WTC11 (cell line): ENCODE data around the gene PACS1. TPM values are rescaled to one million over a fixed set of nuclear protein-coding genes. Genes with fewer than 3 reads are reported as not detected.
A peak's percentile ranks its signal among the peaks of the same experiment; 100 is the strongest.

Experiments
- ATF1 ChIP-seq: sonication (generic); formaldehyde crosslinking; IDR thresholded peaks from 2 replicates; pipeline ENCODE4 v1.8.1; 2023; ENCODE audit warnings: mild to moderate bottlenecking, moderate library complexity, missing genetic modification reagents
- CTCF ChIP-seq: fragments of 200-600 bp; IDR thresholded peaks from 2 replicates; pipeline ENCODE4 v1.8.0; 2022; ENCODE audit warnings: antibody characterized with exemption
- ERG ChIP-seq: fragments of 250-450 bp; sonication (Bioruptor Pico); IDR thresholded peaks from 2 replicates; pipeline ENCODE4 v1.8.0; 2021; ENCODE audit warnings: mild to moderate bottlenecking
- HMGA2 ChIP-seq: fragments of 250-450 bp; sonication (Bioruptor Pico); IDR thresholded peaks from 2 replicates; pipeline ENCODE4 v1.4.0; 2021; ENCODE audit warnings: mild to moderate bottlenecking, moderate library complexity
- JAZF1 ChIP-seq: fragments of 250-450 bp; sonication (Bioruptor Pico); IDR thresholded peaks from 2 replicates; pipeline ENCODE4 v1.9.0; 2021; ENCODE audit warnings: moderate library complexity, mild to moderate bottlenecking, inconsistent platforms
- MAX ChIP-seq: sonication (generic); formaldehyde crosslinking; IDR thresholded peaks from 2 replicates; pipeline ENCODE4 v1.8.0; 2022; ENCODE audit warnings: mild to moderate bottlenecking, missing genetic modification reagents
- MXD4 ChIP-seq: fragments of 250-450 bp; sonication (Bioruptor Pico); IDR thresholded peaks from 2 replicates; pipeline ENCODE4 v1.8.0; 2021; ENCODE audit warnings: mild to moderate bottlenecking, moderate library complexity, borderline replicate concordance
- NFE2L1 ChIP-seq: sonication (generic); formaldehyde crosslinking; IDR thresholded peaks from 2 replicates; pipeline ENCODE4 v1.8.1; 2023; ENCODE audit warnings: missing genetic modification reagents
- NR2C2 ChIP-seq: sonication (generic); formaldehyde crosslinking; IDR thresholded peaks from 2 replicates; pipeline ENCODE4 v1.8.0; 2022; ENCODE audit warnings: mild to moderate bottlenecking, missing genetic modification reagents
- OVOL2 ChIP-seq: fragments of 250-450 bp; sonication (Bioruptor Pico); IDR thresholded peaks from 2 replicates; pipeline ENCODE4 v1.9.0; 2021; ENCODE audit warnings: mild to moderate bottlenecking, borderline replicate concordance
- PREB ChIP-seq: sonication (generic); formaldehyde crosslinking; IDR thresholded peaks from 2 replicates; pipeline ENCODE4 v1.8.1; 2022; ENCODE audit warnings: mild to moderate bottlenecking, missing genetic modification reagents, moderate library complexity, borderline replicate concordance
- RORB ChIP-seq: fragments of 250-450 bp; sonication (Bioruptor Pico); IDR thresholded peaks from 2 replicates; pipeline ENCODE4 v1.9.0; 2021; ENCODE audit warnings: mild to moderate bottlenecking
- SOX15 ChIP-seq: fragments of 250-450 bp; sonication (Bioruptor Pico); IDR thresholded peaks from 2 replicates; pipeline ENCODE4 v1.9.0; 2021; ENCODE audit warnings: mild to moderate bottlenecking
- TEAD1 ChIP-seq: sonication (generic); formaldehyde crosslinking; IDR thresholded peaks from 2 replicates; pipeline ENCODE4 v1.8.0; 2022; ENCODE audit warnings: mild to moderate bottlenecking, missing genetic modification reagents
- USF1 ChIP-seq: sonication (generic); formaldehyde crosslinking; IDR thresholded peaks from 2 replicates; pipeline ENCODE4 v1.8.0; 2022; ENCODE audit warnings: mild to moderate bottlenecking, missing genetic modification reagents
- ZNF121 ChIP-seq: sonication (generic); formaldehyde crosslinking; IDR thresholded peaks from 2 replicates; pipeline ENCODE4 v1.8.0; 2023; ENCODE audit warnings: missing genetic modification reagents
- ZNF512 ChIP-seq: sonication (generic); formaldehyde crosslinking; IDR thresholded peaks from 2 replicates; pipeline ENCODE4 v1.8.1; 2022; ENCODE audit warnings: missing genetic modification reagents, borderline replicate concordance
- total RNA-seq: library from RNA; stranded (reverse); gene quantifications from 3 replicates; pipeline ENCODE4 v1.2.3, GENCODE V29; 2021
- TF ChIP-seq, protein P1 (sequence below): fragments of 250-450 bp; sonication (Bioruptor Pico); IDR thresholded peaks from 2 replicates; pipeline ENCODE4 v1.9.0; 2021; ENCODE audit warnings: mild to moderate bottlenecking
- TF ChIP-seq, protein P2 (sequence below): sonication (generic); formaldehyde crosslinking; conservative IDR thresholded peaks from 2 replicates; pipeline ENCODE4 v1.8.1; 2023; ENCODE audit warnings: mild to moderate bottlenecking, low read depth, missing genetic modification reagents, moderate library complexity
- TF ChIP-seq, protein P3 (sequence below): fragments of 250-450 bp; sonication (Bioruptor Pico); IDR thresholded peaks from 2 replicates; pipeline ENCODE4 v1.9.0; 2021; ENCODE audit warnings: mild to moderate bottlenecking
- TF ChIP-seq, protein P4 (sequence below): fragments of 250-450 bp; sonication (Bioruptor Pico); conservative IDR thresholded peaks from 2 replicates; pipeline ENCODE4 v1.9.0; 2021; ENCODE audit warnings: mild to moderate bottlenecking

Gene PACS1
- total RNA-seq, 1 experiment from 2014 or later, result 34.8 TPM

GRCh38 chr11:66277471-66278362 lies 207.6 kb downstream of the PACS1 start, which contains the start of gene CNIH2 (continued):
- TF ChIP-seq ZNF512, result no peak
- no peak for TF ChIP-seq TEAD1 (CRISPR knock-in tag)
- no peak for TF ChIP-seq NFE2L1 (CRISPR knock-in tag)
- no peak for TF ChIP-seq JAZF1 (CRISPR knock-in tag)
- TF ChIP-seq, protein P1, sequence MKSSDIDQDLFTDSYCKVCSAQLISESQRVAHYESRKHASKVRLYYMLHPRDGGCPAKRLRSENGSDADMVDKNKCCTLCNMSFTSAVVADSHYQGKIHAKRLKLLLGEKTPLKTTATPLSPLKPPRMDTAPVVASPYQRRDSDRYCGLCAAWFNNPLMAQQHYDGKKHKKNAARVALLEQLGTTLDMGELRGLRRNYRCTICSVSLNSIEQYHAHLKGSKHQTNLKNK, result no peak
- TF ChIP-seq, protein P2, sequence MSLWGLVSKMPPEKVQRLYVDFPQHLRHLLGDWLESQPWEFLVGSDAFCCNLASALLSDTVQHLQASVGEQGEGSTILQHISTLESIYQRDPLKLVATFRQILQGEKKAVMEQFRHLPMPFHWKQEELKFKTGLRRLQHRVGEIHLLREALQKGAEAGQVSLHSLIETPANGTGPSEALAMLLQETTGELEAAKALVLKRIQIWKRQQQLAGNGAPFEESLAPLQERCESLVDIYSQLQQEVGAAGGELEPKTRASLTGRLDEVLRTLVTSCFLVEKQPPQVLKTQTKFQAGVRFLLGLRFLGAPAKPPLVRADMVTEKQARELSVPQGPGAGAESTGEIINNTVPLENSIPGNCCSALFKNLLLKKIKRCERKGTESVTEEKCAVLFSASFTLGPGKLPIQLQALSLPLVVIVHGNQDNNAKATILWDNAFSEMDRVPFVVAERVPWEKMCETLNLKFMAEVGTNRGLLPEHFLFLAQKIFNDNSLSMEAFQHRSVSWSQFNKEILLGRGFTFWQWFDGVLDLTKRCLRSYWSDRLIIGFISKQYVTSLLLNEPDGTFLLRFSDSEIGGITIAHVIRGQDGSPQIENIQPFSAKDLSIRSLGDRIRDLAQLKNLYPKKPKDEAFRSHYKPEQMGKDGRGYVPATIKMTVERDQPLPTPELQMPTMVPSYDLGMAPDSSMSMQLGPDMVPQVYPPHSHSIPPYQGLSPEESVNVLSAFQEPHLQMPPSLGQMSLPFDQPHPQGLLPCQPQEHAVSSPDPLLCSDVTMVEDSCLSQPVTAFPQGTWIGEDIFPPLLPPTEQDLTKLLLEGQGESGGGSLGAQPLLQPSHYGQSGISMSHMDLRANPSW (CRISPR knock-in tag), result no peak
- TF ChIP-seq MAX (CRISPR knock-in tag), result 0 out of 2 replicates have a peak, but pooled peaks have one; percentile 21
- no peak for TF ChIP-seq MXD4 (CRISPR knock-in tag)
- TF ChIP-seq USF1, result no peak
- no peak for TF ChIP-seq HMGA2 (CRISPR knock-in tag)
- TF ChIP-seq SOX15, result no peak
- TF ChIP-seq NR2C2 (CRISPR knock-in tag), result no peak
- no peak for TF ChIP-seq CTCF
- TF ChIP-seq PREB, result no peak
- 0 out of 2 replicates have a peak, but pooled peaks have one; percentile 22 for TF ChIP-seq ATF1 (CRISPR knock-in tag)
- TF ChIP-seq RORB (CRISPR knock-in tag), result no peak
- TF ChIP-seq ERG (CRISPR knock-in tag), result no peak
- TF ChIP-seq, protein P3, sequence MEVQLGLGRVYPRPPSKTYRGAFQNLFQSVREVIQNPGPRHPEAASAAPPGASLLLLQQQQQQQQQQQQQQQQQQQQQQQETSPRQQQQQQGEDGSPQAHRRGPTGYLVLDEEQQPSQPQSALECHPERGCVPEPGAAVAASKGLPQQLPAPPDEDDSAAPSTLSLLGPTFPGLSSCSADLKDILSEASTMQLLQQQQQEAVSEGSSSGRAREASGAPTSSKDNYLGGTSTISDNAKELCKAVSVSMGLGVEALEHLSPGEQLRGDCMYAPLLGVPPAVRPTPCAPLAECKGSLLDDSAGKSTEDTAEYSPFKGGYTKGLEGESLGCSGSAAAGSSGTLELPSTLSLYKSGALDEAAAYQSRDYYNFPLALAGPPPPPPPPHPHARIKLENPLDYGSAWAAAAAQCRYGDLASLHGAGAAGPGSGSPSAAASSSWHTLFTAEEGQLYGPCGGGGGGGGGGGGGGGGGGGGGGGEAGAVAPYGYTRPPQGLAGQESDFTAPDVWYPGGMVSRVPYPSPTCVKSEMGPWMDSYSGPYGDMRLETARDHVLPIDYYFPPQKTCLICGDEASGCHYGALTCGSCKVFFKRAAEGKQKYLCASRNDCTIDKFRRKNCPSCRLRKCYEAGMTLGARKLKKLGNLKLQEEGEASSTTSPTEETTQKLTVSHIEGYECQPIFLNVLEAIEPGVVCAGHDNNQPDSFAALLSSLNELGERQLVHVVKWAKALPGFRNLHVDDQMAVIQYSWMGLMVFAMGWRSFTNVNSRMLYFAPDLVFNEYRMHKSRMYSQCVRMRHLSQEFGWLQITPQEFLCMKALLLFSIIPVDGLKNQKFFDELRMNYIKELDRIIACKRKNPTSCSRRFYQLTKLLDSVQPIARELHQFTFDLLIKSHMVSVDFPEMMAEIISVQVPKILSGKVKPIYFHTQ (CRISPR knock-in tag), result no peak
- TF ChIP-seq ZNF121 (CRISPR knock-in tag), result no peak
- TF ChIP-seq, protein P4, sequence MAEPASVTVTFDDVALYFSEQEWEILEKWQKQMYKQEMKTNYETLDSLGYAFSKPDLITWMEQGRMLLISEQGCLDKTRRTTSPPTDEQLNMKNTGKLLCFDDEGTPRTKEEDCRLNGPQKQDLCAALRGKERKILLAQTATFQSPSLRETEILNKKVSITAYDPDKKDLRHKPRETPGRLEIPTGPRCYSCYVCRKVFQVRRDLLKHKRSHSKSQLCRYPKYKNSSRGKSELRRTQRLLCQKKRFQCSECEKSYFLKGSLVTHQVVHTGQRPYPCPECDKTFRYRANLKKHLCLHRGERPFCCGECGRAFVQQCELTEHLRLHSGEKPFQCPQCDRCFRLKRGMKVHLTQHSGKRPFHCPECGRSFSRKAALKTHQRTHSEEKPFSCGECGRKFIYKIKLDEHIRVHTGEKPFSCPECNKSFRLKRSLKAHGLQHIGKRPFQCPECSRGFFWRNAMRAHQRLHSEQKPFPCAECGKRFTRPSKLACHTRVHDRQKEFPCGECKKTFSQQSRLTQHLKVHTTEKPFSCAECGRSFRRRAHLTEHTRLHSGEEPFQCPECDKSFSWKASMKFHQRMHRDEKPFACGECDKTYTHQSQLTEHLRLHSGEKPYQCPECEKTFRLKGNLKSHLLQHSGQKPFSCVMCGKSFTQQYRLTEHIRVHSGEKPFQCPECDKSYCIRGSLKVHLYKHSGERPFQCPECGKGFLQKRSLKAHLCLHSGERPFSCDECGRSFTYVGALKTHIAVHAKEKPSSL, result no peak
- no peak for TF ChIP-seq OVOL2 (CRISPR knock-in tag)
